COLO668 (cell line): ENCODE data around the gene TEP1.
"Not testable (repeated sequence)": the region's sequence is repeated elsewhere in the genome, so short reads cannot be mapped to it uniquely, and the experiment has no call there.

Experiments used
- DNase-seq: peaks from one replicate; lab custom pipeline; 2025; ENCODE audit not compliant: unreplicated experiment; lab: John Stamatoyannopoulos, UW

The TEP1 gene

GRCh38 chr14:20412876-20413743, at the start of gene TEP1:
Gene TEP1, minus strand, starts transcription at chr14:20413501. Its CDS starts 5,062 bp downstream, at chr14:20408439.
- DNase-seq: peak; percentile 93

DNA sequence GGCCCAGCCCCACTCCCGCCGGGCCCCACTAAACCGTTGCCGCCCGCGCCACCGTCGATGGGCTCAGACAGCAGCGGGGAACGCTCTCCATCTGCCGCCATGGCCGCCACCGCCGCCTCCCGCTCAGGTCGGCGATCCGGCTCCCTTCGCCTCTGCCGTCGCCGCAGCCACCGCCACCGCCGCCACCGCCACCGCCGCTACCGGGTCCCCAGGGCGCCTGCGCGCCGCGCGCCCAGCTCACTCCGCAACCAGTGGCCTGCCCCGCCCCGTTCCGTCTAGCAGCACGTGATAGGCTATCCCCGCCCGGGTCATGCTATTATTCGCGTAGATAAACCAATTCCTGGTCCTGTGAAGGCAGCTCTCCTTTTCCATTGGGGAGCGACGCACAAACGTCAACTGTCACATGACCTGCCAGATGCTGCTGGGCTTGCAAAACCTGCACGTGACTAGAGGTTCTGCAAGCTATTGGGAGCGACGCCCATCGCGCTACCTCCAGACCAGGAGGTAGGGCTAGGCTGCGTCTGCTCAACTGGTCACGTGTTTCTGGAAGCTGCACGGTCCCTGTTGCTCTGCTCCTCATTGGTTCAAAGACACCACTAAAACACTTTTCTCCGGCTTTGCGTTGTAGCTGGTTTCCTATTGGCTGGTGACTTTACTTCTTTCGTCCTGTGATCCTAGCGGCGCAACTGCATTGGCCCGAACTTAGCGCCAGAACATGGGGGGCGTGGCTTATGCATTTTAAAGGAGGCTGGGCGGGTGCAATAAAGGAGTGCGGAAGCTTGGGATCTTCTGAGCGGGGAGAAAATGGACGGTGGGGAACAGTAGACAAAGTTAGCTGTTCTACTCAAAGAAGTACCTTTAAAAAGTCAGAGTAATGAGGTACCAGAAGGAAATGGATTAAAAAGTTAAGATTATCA, 48.2 kb upstream of the TEP1 start, which contains the start of gene PIP4P1:
Gene PIP4P1, minus strand, starts transcription at position 210 of the 917 bp plus-strand sequence. Its CDS starts 109 bp downstream, at position 101.
- peak; percentile 100 for DNase-seq

GRCh38 chr14:20460458-20461224, 47.3 kb upstream of the TEP1 start:
- DNase-seq: peak; percentile 88

DNA sequence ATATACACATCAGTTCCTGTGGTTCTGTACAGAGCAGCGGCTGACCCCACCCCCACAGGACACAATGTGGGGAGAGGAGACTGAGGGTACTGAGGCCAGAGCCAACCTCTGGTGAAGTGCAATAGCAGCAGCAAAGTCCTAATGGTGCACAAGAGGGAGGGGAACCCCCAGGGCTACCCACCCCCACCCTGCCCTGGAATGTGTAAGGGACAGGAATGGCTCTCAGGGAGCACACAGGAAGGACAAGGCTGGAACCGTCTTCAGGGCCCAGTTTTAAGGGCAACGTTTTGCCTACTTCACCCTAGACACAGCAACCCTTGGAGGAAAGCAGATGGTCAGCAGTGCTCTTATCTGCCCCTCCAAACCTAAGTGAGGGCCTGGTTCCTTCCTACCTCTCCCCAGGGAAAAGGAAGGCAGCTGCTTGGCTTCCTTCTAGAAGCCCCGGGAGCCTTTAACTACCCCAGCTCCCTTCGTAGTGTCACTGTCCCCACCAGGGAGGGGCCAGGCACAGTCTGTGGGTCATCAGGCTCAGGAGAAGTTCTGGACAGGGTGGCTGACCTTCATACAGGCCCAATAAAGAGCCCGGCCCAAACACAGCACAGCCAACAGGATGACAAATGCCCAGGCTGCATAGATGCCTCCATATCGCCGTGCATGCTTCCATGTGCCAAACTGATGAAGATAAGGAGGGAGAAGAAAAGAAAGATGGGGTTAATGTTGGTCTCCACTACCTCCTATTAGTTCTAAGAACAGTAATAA, 44.9 kb upstream of the TEP1 start:
- DNase-seq: no peak

GRCh38 chr14:20456971-20457370, 43.7 kb upstream of the TEP1 start:
- DNase-seq: no peak

GRCh38 chr14:20455355-20456300, 42.3 kb upstream of the TEP1 start:
- DNase-seq: no peak

DNA sequence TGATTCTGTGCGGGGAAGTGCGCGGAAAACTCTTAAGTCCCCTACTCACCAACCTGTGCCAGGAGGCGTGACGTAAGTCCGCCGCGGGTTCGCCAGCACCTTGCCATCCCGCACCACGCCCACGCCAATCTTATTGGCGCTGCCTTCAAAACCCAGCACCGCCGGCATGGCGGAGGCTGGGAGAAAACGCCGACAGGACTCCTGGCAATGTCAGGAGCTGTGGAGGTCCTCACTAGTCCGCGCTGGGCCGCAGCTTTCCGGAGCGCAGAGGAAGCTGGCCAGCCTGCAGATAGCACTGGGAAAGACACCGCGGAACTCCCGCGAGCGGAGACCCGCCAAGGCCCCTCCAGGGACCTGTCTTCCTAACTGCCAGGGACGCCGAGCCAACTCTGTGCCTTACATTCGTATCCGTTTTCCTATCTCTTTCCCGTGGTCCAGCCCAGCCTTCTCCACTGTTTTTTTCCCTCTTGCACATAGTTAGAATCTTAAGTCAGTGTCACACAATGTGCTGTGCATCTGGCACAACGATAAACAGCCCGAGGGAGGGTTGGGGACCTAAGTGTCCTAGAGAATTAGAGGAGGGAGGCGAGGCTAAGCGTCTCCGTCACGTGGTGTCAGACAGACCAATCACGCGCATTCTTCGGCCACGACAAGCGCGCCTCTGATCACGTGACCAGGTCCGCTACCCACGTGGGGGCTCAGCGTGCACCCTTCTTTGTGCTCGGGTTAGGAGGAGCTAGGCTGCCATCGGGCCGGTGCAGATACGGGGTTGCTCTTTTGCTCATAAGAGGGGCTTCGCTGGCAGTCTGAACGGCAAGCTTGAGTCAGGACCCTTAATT, 41.4 kb upstream of the TEP1 start, which contains the start of the genes APEX1 and OSGEP:
Gene APEX1, plus strand, starts transcription at position 711 of the 839 bp plus-strand sequence. CDS start 420 bp downstream, outside the sequence.
Gene OSGEP, minus strand, starts transcription at position 297 of the 839 bp plus-strand sequence. Its CDS starts 129 bp downstream, at position 168.
- DNase-seq: peak; percentile 99

DNA sequence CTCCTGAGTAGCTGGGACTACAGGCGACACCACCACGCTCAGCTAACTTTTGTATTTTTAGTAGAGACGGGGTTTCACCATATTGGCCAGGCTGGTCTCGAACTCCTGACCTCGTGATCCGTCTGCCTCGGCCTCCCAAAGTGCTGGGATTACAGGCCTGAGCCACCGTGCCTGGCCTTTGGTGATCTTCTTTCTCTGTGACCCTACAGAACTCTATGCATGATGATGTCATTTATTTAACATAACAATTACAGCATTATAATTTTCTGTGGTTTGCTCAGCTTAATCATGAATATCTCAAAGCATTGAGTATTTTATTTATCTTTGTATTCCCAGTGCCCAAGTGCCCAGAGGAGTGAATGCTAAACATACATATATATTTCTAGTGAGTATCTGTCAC, 39.5 kb upstream of the TEP1 start:
- DNase-seq: not testable (repeated sequence)

GRCh38 chr14:20446889-20447288, 33.6 kb upstream of the TEP1 start:
- no peak for DNase-seq

- DNase-seq: not testable (repeated sequence)
These were observed 30.3 kb upstream of the TEP1 start for GRCh38 chr14:20443650-20444049.

DNA sequence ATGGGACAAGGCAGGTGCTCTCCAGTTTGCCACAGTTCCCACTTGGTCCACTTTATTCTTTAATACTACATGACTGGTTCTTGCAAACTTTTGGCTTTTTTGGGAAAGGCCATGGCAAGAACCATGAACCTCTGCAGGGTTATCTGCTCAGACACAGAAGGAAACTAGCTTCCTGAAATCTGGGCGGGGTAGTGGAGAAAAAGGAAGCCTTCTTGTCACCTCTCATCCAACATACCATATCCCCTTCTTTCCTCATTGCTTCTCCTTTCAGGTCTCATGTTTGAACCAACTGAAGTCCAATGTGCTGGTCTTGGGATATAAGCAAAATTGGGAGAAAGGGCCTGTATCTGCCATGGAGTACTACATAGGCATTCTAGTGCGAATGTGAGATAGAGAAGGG, 28.2 kb upstream of the TEP1 start:
- no peak for DNase-seq

DNA sequence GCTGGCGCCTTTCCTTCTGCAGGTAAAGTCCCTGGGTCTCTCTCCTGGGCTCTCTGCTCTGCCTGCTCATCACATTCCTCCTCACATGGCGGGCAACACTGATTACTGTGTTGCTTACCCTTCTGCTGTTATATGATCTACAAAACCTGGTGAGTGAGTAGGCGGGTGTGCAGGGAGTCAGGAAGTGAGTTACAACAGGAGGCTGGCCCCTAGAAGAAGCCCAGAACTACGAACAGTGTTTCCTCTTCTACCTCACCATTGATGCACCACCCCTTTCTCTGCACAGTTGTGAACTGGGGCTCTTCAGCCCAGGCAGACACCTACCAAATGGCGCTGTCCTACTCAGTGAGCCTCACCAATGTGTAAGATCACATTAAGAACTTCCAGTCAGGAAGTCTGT, 27.6 kb upstream of the TEP1 start:
- no peak for DNase-seq

- DNase-seq: no peak
These were observed 27.2 kb upstream of the TEP1 start for GRCh38 chr14:20440465-20440864.

- DNase-seq: no peak
These were observed 25.4 kb upstream of the TEP1 start for GRCh38 chr14:20438664-20439063.

DNA sequence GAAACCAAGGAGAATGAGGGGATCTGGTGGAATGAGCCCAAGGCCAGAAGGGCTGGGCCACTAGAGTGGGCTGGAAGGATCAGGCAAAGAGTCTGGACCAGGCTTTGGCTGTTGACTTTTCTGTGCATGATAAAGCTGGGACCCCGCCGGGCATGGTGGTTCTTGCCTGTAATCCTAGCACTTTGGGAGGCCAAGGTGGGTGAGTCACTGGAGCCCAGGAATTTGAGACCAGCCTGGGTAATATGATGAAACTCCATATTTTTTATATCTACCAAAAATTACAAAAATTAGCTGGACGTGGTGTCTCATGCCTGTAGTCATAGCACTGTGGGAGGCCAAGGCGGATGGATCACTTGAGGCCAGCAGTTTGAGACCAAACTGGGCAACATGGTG, 23.1 kb upstream of the TEP1 start:
- DNase-seq: no peak

GRCh38 chr14:20435582-20436362, 22.5 kb upstream of the TEP1 start, which contains the start of gene KLHL33:
Gene KLHL33, minus strand, starts transcription at chr14:20436166. Its CDS starts 355 bp downstream, at chr14:20435811.
- no peak for DNase-seq
